Esophagus muscularis mucosa (tissue), 4 donors: Measurements from ENCODE around the gene NOXA1. TPM values are rescaled to one million over a fixed set of nuclear protein-coding genes. Genes with fewer than 3 reads are reported as not detected.

ENCODE experiments used
- DNase-seq: peaks from one replicate; pipeline ENCODE4 v3.0.0-alpha.2; 2017; ENCODE audit errors: extremely low spot score
- H3K27ac ChIP-seq, 4 donors: fragments of 200-600 bp; sonication (generic); replicated peaks in 1 of 4; 1 replicate in 3 of 4; 2 replicates in 1 of 4; pipeline ENCODE4 v1.5.1; 2016 to 2019; ENCODE audit warnings: mild to moderate bottlenecking in 1 of 4
- H3K27me3 ChIP-seq, 4 donors: fragments of 200-600 bp; sonication (generic); one replicate each; pipeline versions ENCODE4 v1.5.1 to v1.6.0; 2016 to 2019
- H3K36me3 ChIP-seq, 4 donors: fragments of 200-600 bp; sonication (generic); one replicate each; pipeline ENCODE4 v1.5.1; 2016 to 2019
- H3K4me1 ChIP-seq, 4 donors: fragments of 200-600 bp; sonication (generic); one replicate each; pipeline ENCODE4 v1.5.1; 2016 to 2019
- H3K4me3 ChIP-seq, 4 donors: fragments of 200-600 bp; sonication (generic); 1 replicate in 2 of 4; 2 replicates in 2 of 4; pipeline ENCODE4 v1.5.1; 2016 to 2019; ENCODE audit warnings: mild to moderate bottlenecking in 4 of 4, moderate library complexity in 1 of 4
- H3K9me3 ChIP-seq, 4 donors: fragments of 200-600 bp; sonication (generic); 1 replicate in 3 of 4; 2 replicates in 1 of 4; pipeline ENCODE4 v1.5.1; 2016 to 2019
- EP300 ChIP-seq: sonication (generic); formaldehyde crosslinking; IDR thresholded peaks from one replicate; pipeline ENCODE4 v1.6.1; 2017; ENCODE audit warnings: antibody characterized with exemption
- POLR2A ChIP-seq: fragments of 450-650 bp; IDR thresholded peaks from one replicate; pipeline ENCODE4 v1.6.1; 2017; ENCODE audit warnings: antibody characterized with exemption, moderate library complexity, mild to moderate bottlenecking, low read depth
- POLR2AphosphoS5 ChIP-seq, 2 donors: sonication (generic); formaldehyde crosslinking; IDR thresholded peaks; one replicate each; pipeline ENCODE4 v1.6.1; 2017; ENCODE audit warnings: antibody characterized with exemption in 2 of 2
- WGBS: methylation state at CpG from one replicate; pipeline ENCODE4 v1.1.5; 2018; 5-methylcytosine and 5-hydroxymethylcytosine counted together
- intact Hi-C: fragments of 100-400 bp; cut with DNase I; formaldehyde crosslinking; loops from one replicate; pipeline ENCODE4 v1.15.1; 2023
- total RNA-seq, 4 donors: library from RNA; depleted of rRNA; stranded (reverse); fragments of >200 nt; gene quantifications; one replicate each; pipeline versions ENCODE4 v1.1.0 to v1.2.1, GENCODE V29; 2016
- TF ChIP-seq, protein P1 (sequence below), 3 experiments: fragments of 200-600 bp in 2 of 3; fragments of 450-650 bp in 1 of 3; sonication (generic) in 2 of 3; IDR thresholded peaks; one replicate each; pipeline ENCODE4 v1.5.1; 2017 to 2019; ENCODE audit warnings: antibody characterized with exemption in 3 of 3, mild to moderate bottlenecking in 2 of 3, moderate library complexity in 1 of 3

NOXA1 gene
- total RNA-seq, 4 donors from 2014 or later: 2.1 to 4.0 (median 3.0) TPM

DNA sequence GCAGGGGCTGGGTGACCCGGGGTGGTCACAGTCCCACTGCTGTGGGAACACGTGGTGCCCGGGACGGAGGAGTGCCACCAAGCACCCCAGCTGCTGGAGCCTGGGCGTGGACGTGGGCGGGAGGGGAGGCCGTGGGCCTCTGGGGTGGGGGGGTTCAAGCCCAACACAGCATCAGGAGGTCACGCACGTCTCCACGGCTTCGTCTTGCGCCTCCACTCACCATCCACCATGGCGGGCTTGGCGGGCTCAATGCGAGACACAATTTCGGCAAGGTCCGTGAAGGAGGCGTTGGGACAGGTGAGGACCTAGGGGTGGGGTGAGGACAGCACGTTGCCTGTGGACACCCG lies 38.1 kb downstream of the NOXA1 start:
- Histone ChIP-seq H3K9me3 (no peaks in the 10 kb centered on the region), H3K4me1 (peaks cover 23 to 51% (median 48%) of the 10 kb centered on the region in 4 donors), H3K36me3 (peaks cover 0 to 23% (median 16%) of the 10 kb centered on the region in 4 donors), H3K27ac (no peak overlapping the region), H3K27me3 (no peaks in the 10 kb centered on the region), H3K4me3 (peak overlapping the region in 1 of 4 donors; percentile 30)
- intact Hi-C loops: loop anchor here (10.0 kb wide), 1 partner anchor 64 kb away; no protein-coding TSS in a partner anchor
- TF ChIP-seq, protein P1, sequence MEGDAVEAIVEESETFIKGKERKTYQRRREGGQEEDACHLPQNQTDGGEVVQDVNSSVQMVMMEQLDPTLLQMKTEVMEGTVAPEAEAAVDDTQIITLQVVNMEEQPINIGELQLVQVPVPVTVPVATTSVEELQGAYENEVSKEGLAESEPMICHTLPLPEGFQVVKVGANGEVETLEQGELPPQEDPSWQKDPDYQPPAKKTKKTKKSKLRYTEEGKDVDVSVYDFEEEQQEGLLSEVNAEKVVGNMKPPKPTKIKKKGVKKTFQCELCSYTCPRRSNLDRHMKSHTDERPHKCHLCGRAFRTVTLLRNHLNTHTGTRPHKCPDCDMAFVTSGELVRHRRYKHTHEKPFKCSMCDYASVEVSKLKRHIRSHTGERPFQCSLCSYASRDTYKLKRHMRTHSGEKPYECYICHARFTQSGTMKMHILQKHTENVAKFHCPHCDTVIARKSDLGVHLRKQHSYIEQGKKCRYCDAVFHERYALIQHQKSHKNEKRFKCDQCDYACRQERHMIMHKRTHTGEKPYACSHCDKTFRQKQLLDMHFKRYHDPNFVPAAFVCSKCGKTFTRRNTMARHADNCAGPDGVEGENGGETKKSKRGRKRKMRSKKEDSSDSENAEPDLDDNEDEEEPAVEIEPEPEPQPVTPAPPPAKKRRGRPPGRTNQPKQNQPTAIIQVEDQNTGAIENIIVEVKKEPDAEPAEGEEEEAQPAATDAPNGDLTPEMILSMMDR (IDR thresholded peaks at IDR 0.05): no peak
- TF ChIP-seq POLR2A (no peak), POLR2AphosphoS5 (IDR thresholded peaks at IDR 0.05) (no peak), EP300 (no peak)
- WGBS: 89% methylated on average over 18 of the region's 21 CpGs
- no peak for DNase-seq

GRCh38 chr9:137461663-137462395 lies 38.6 kb downstream of the NOXA1 start:
- DNase-seq: no peak
- Histone ChIP-seq H3K27ac (no peak overlapping the region), H3K36me3 (peaks cover 0 to 22% (median 12%) of the 10 kb centered on the region in 4 donors), H3K4me1 (peaks cover 23 to 46% (median 43%) of the 10 kb centered on the region in 4 donors), H3K9me3 (no peaks in the 10 kb centered on the region), H3K4me3 (peak overlapping the region in 1 of 4 donors; percentile 30), H3K27me3 (no peaks in the 10 kb centered on the region)
- WGBS: 53% methylated on average over 38 of the region's 52 CpGs
- TF ChIP-seq POLR2AphosphoS5 (IDR thresholded peaks at IDR 0.05) (no peak), EP300 (no peak), POLR2A (no peak)
- TF ChIP-seq, protein P1 (IDR thresholded peaks at IDR 0.05): no peak
- intact Hi-C loops: loop anchor here (10.0 kb wide), 1 partner anchor 63 kb away; no protein-coding TSS in a partner anchor

DNA sequence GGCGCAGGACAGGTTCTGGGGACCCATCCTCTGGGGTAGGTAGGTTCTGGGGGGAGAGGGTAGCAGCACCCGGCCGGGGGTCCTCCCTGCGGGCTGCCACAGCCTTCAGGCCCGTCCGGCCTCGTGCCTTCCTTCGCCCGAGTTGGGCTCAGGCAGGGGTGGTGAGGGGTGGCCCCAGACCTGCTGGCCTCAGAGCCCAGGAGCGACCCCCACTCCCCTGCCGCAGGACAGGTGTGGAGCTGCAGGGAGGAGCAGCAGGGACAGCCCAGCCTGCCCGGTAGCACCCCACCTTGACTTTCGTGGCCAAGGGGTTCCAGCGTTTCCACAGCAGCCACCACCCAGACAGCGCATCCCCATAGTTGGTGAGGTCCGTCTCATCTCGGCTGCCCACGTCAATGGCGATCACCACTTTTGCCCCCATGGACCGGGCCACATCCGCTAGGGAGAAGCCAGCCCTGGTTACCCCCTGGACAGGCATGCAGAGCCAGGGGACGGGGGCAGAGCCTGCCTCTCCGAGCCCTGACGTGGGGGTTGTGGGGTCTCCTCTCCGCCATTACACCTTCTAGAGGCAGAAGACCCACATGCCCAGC lies 39.3 kb downstream of the NOXA1 start:
- Histone ChIP-seq H3K36me3 (peaks cover 0 to 15% (median 8%) of the 10 kb centered on the region in 4 donors), H3K9me3 (no peaks in the 10 kb centered on the region), H3K4me1 (peaks cover 23 to 39% (median 36%) of the 10 kb centered on the region in 4 donors), H3K27ac (no peak overlapping the region), H3K27me3 (no peaks in the 10 kb centered on the region), H3K4me3 (no peak overlapping the region)
- DNase-seq: no peak
- intact Hi-C loops: loop anchor here (10.0 kb wide), 1 partner anchor 62 kb away; no protein-coding TSS in a partner anchor
- 96% methylated on average over 20 of the region's 25 CpGs for WGBS
- no peak for TF ChIP-seq EP300
- TF ChIP-seq POLR2AphosphoS5 (IDR thresholded peaks at IDR 0.05): no peak
- TF ChIP-seq, protein P1 (IDR thresholded peaks at IDR 0.05): no peak
- TF ChIP-seq POLR2A: no peak

DNA sequence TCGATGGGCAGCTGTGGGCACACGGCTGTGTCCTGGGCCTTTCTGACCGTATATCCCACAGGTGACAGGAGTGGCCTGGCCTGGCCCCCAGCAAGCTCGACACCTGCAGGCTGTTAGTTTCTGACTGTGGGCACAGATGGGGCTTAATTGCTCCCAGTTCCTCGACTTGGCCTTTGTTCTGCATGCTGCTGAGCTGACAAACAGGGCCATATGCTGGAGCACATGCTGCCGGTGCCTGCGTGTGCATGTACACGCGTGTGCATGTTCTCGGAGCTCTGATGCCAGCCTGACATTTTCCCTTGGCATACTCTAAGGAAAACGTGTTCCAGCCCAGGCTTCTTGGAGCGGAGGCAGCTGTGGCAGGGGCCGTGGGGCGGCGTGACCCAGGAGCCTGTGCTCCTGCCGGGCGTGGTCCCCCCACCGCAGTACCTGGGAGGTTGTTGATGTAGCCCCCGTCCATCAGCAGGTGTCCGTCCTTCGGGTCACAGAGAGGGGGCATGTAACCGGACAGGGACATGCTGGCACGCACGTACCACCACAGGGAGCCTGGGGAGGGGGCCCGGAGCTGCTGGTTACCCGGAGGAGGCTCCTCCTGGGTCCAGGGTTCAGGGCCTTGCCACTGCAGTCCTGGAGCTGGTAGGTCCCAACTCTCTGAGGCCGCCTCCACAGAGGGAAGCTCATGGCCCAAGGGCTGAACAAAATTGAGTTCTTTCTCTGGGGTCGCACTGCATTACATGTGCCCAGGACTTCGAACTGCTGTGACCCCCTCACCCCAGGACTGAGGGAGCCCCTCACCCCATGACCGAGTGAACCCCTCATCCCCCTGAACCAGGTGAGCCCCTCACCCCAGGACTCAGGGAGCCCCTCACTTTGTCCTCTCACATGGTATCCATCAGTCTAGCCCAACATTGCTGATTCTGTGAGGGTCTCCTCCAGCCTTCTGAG lies 40.1 kb downstream of the NOXA1 start:
- no peak for DNase-seq
- Histone ChIP-seq H3K36me3 (peaks cover 0 to 14% (median 4%) of the 10 kb centered on the region in 4 donors), H3K27ac (no peak overlapping the region), H3K9me3 (no peaks in the 10 kb centered on the region), H3K4me3 (no peak overlapping the region), H3K4me1 (peaks cover 18 to 32% (median 28%) of the 10 kb centered on the region in 4 donors), H3K27me3 (no peaks in the 10 kb centered on the region)
- no peak for TF ChIP-seq POLR2AphosphoS5 (IDR thresholded peaks at IDR 0.05)
- no peak for TF ChIP-seq EP300
- TF ChIP-seq POLR2A: no peak
- TF ChIP-seq, protein P1 (IDR thresholded peaks at IDR 0.05): no peak
- WGBS: 93% methylated on average over 18 of the region's 30 CpGs
- intact Hi-C loops: loop anchor here (10.0 kb wide), 1 partner anchor 62 kb away; no protein-coding TSS in a partner anchor
